RWPE2 (cell line): ENCODE measurements around the gene HOXD4.

Experiments used
- ATAC-seq: fragments of 200-7000 bp; cut with Tn5 transposase; 3 replicates; pipeline ENCODE4 v1.9.1; 2021; ENCODE audit warnings: low read depth
- DNase-seq: peaks from one replicate; pipeline ENCODE4 v3.0.0-alpha.2; 2020; ENCODE audit warnings: low spot score
- H3K27ac ChIP-seq: fragments of 450-650 bp; 2 replicates; pipeline ENCODE4 v1.5.1; 2017; ENCODE audit warnings: mild to moderate bottlenecking; ENCODE audit not compliant: poor library complexity, severe bottlenecking
- H3K27me3 ChIP-seq: fragments of 250-450 bp; sonication (Bioruptor Pico); 2 replicates; pipeline ENCODE4 v1.5.1; 2021; ENCODE audit warnings: mild to moderate bottlenecking, moderate library complexity; ENCODE audit not compliant: insufficient read depth, poor library complexity, severe bottlenecking
- H3K36me3 ChIP-seq: fragments of 250-450 bp; sonication (Bioruptor Pico); 2 replicates; pipeline ENCODE4 v1.5.1; 2020; ENCODE audit warnings: low read depth, mild to moderate bottlenecking, moderate library complexity
- H3K4me1 ChIP-seq: fragments of 250-450 bp; sonication (Bioruptor Pico); 2 replicates; pipeline ENCODE4 v1.5.1; 2021; ENCODE audit warnings: mild to moderate bottlenecking, moderate library complexity; ENCODE audit not compliant: insufficient read depth, poor library complexity, severe bottlenecking
- H3K4me3 ChIP-seq: fragments of 250-450 bp; sonication (Bioruptor Pico); 2 replicates; pipeline ENCODE4 v1.5.1; 2021; ENCODE audit warnings: mild to moderate bottlenecking, moderate library complexity; ENCODE audit not compliant: severe bottlenecking
- H3K9me3 ChIP-seq: fragments of 250-450 bp; sonication (Bioruptor Pico); 2 replicates; pipeline ENCODE4 v1.5.1; 2021; ENCODE audit warnings: mild to moderate bottlenecking, moderate library complexity; ENCODE audit not compliant: severe bottlenecking
- TF ChIP-seq, protein P1 (sequence below): fragments of 450-650 bp; IDR thresholded peaks from one replicate; pipeline ENCODE4 v1.5.1; 2017; ENCODE audit warnings: mild to moderate bottlenecking, moderate library complexity; ENCODE audit not compliant: poor library complexity, severe bottlenecking

The HOXD4 gene

DNA sequence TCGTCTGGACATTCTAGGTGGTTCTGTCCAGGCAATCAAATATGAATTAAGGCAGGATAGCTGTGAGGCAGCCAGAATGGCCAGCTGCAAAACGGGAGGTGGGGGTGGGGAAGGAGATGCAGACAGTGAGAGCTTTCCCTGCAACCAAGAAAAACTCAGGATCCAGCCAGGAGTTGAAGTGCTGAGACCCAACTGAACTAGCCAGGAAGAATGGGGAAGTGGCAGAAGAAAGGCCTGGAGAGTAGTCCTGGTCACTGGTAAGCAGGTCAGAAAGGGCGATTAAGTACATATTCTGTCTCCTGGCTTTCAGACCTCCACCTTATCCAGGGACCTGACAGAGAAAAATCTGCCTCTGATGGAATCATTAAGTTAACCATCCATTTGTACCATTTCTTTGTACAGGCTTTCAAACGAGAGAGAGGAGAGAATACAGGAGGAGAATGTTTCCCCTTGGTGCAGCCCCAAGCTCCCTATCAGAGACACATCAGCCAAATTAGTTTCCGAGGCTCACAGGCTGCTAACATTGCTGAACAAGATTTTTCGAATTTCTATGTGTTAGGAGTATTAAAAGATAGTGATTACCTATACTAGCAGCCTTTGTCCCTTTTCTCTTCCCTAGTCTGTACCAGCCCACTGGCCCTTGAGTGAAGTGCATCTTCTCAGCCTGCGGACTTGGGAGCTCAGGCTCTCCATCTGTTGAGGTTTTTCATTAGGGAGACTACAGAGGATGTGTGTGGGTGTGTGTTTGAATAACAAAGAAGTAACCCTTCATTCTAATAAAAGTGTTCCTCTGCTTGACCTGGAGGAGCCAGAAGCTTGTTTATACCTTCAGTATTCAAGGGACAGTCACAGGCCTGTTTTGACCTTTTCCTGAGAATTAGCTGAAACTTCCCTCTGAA is 24.6 kb downstream of the HOXD4 start:
- H3K4me1 ChIP-seq: peaks cover 5% of the 10 kb centered on the region
- TF ChIP-seq, protein P1, sequence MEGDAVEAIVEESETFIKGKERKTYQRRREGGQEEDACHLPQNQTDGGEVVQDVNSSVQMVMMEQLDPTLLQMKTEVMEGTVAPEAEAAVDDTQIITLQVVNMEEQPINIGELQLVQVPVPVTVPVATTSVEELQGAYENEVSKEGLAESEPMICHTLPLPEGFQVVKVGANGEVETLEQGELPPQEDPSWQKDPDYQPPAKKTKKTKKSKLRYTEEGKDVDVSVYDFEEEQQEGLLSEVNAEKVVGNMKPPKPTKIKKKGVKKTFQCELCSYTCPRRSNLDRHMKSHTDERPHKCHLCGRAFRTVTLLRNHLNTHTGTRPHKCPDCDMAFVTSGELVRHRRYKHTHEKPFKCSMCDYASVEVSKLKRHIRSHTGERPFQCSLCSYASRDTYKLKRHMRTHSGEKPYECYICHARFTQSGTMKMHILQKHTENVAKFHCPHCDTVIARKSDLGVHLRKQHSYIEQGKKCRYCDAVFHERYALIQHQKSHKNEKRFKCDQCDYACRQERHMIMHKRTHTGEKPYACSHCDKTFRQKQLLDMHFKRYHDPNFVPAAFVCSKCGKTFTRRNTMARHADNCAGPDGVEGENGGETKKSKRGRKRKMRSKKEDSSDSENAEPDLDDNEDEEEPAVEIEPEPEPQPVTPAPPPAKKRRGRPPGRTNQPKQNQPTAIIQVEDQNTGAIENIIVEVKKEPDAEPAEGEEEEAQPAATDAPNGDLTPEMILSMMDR: no peak
- ATAC-seq: no peak
- H3K36me3 ChIP-seq: no peaks in the 10 kb centered on the region
- no peaks in the 10 kb centered on the region for H3K9me3 ChIP-seq
- DNase-seq: no peak
- no peak overlapping the region for H3K27ac ChIP-seq
- H3K27me3 ChIP-seq: no peaks in the 10 kb centered on the region
- H3K4me3 ChIP-seq: no peak overlapping the region

DNA sequence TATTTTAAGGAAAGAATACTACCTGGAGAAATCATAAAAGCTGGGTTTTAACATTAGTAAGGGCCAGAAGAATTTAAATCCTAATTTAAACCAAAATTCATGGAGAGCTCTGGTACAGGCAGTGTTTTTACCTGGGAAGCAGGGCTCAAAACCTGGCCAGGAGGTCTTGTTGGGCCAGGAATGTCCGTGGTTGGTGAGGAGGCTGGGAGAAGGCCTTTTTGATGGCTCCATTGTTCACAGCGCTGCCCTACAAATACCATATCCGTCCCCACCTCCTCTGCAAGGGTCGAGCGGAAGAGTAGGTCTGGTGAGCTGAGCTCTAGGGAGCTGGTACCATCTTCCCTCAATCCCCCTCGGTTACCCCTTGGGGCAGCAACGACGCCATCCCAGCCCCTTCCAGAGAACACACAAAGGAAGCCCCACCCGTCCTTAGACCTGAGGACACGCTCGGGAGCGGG is 26.3 kb downstream of the HOXD4 start:
- peaks cover 5% of the 10 kb centered on the region for H3K4me1 ChIP-seq
- DNase-seq (no peak), ATAC-seq (peak; percentile 29; the same call in 2 of the 3 replicates)
- H3K36me3 ChIP-seq: no peaks in the 10 kb centered on the region
- TF ChIP-seq, protein P1: no peak
- no peaks in the 10 kb centered on the region for H3K9me3 ChIP-seq
- peak overlapping the region; percentile 49 for H3K27ac ChIP-seq
- H3K27me3 ChIP-seq: no peaks in the 10 kb centered on the region
- H3K4me3 ChIP-seq: peak overlapping the region; percentile 39

DNA sequence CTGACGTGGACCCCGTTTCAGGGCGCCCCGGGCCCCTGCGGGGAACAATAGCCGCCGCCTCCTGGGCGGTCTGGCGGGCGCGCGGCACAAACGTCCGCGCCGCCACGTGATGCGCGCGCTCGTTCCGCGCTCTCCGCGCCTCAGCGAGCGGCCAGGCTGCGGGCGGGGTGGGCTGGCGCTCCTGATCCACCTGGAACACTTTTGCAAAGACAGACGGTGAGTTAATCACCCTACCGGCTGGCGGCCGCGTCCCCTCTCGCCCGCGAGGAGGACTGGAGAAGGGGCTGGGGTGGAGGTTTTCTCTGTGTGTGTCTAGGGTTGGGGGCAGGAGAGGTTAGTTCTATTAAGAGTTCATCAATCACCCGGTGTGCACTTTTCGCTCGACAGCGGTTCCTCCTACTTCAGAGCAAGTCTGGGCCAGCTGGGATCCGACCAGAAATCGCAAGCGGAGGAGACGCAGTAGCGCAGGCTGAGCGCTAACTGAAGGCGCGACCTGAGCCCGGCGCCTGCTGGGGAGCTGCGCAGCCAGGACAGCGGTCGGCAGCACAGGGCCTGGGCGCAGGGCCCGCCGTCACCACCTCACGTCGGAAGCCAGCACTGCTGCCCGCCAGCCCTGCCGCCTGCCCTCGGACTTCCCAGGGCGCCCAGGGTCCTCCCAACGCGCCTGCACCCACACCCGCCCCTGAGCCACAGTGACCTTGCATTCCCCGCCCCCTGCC is 26.8 kb downstream of the HOXD4 start:
- Histone ChIP-seq H3K4me1 (peaks cover 5% of the 10 kb centered on the region), H3K9me3 (no peaks in the 10 kb centered on the region), H3K27me3 (no peaks in the 10 kb centered on the region), H3K36me3 (no peaks in the 10 kb centered on the region), H3K27ac (peak overlapping the region; percentile 49), H3K4me3 (peak overlapping the region; percentile 39)
- DNase-seq (no peak), ATAC-seq (peak; percentile 80)
- TF ChIP-seq, protein P1: no peak

DNA sequence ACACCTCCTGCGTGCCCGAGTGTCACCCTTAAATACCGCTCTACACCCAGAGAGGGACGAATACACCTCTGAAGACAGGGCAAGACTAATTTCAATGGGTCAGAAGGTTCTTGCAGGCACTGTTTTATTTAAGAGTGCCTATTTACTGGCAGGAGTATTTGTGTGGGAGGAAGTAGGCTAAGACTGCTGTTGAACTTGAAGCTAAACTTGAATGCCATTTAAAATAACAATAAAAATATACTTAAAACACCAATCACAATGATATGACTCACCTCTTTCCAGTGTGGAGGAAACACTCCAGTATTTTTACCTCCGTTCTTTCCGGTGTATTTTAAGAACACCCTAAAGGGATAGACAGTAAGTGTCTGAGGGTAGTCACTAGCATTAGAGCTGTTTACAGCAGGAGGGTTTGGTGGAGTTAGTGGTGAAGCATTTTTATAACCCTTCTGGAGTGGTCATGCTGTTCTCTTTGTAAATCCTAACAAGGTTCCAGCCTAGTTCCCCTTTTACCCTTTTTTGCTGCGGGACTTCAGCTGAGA is 27.5 kb downstream of the HOXD4 start:
- H3K4me1 ChIP-seq: peaks cover 5% of the 10 kb centered on the region
- no peaks in the 10 kb centered on the region for H3K36me3 ChIP-seq
- ATAC-seq: no peak; the same call in 2 of the 3 replicates
- no peaks in the 10 kb centered on the region for H3K9me3 ChIP-seq
- H3K27ac ChIP-seq: peak overlapping the region; percentile 49
- no peaks in the 10 kb centered on the region for H3K27me3 ChIP-seq
- H3K4me3 ChIP-seq: peak overlapping the region; percentile 39
- TF ChIP-seq, protein P1: no peak
- DNase-seq: no peak
